GM15510 (cell line): ENCODE measurements around the gene DNM1L.
A peak's percentile ranks its signal among the peaks of the same experiment; 100 is the strongest.

Experiments used
- POLR2A ChIP-seq: IDR thresholded peaks from 3 replicates; pipeline ENCODE4 v1.6.1; 2011; ENCODE audit warnings: borderline replicate concordance; ENCODE audit not compliant: insufficient read length; ENCODE audit errors: extremely low read depth

The DNM1L gene

GRCh38 chr12:32679091-32679919, at the start of gene DNM1L:
DNM1L (plus strand) TSS chr12:32679301; CDS start chr12:32679364, 63 bp downstream.
- TF ChIP-seq POLR2A = peak; percentile 94

GRCh38 chr12:32641287-32641901, 37.7 kb upstream of the DNM1L start:
- no peak for TF ChIP-seq POLR2A

GRCh38 chr12:32644431-32644830, 34.7 kb upstream of the DNM1L start:
- no peak for TF ChIP-seq POLR2A

- no peak for TF ChIP-seq POLR2A
Observed at GRCh38 chr12:32647275-32647674, 31.8 kb upstream of the DNM1L start.

- no peak for TF ChIP-seq POLR2A
Observed at GRCh38 chr12:32650508-32650907, 28.6 kb upstream of the DNM1L start.

- TF ChIP-seq POLR2A = no peak
Observed at GRCh38 chr12:32651151-32651955, 27.7 kb upstream of the DNM1L start.

- TF ChIP-seq POLR2A = no peak
Observed at GRCh38 chr12:32651956-32652210, 27.2 kb upstream of the DNM1L start.

- no peak for TF ChIP-seq POLR2A
Observed at GRCh38 chr12:32659908-32660440, 19.1 kb upstream of the DNM1L start.

GRCh38 chr12:32661706-32662105, 17.4 kb upstream of the DNM1L start:
- TF ChIP-seq POLR2A = no peak

GRCh38 chr12:32662665-32663064, 16.4 kb upstream of the DNM1L start:
- TF ChIP-seq POLR2A = no peak

- no peak for TF ChIP-seq POLR2A
Observed at GRCh38 chr12:32666018-32666417, 13.1 kb upstream of the DNM1L start.

- no peak for TF ChIP-seq POLR2A
Observed at GRCh38 chr12:32669584-32669983, 9.5 kb upstream of the DNM1L start.

- TF ChIP-seq POLR2A = no peak
Observed at GRCh38 chr12:32671930-32672780, 6.9 kb upstream of the DNM1L start.

GRCh38 chr12:32679920-32680237, 778 bp downstream of the DNM1L start:
- TF ChIP-seq POLR2A = no peak
